HepG2 (cell line): ENCODE data around the gene TOM1L2. TPM values are rescaled to one million over a fixed set of nuclear protein-coding genes. Genes with fewer than 3 reads are reported as not detected.

Source experiments
- NCOA2 ChIP-seq: sonication (generic); formaldehyde crosslinking; IDR thresholded peaks from 2 replicates; pipeline ENCODE4 v1.8.0; 2022; ENCODE audit warnings: inconsistent platforms
- NFYB ChIP-seq: sonication (generic); formaldehyde crosslinking; IDR thresholded peaks from 2 replicates; pipeline ENCODE4 v1.4.0; 2020; ENCODE audit warnings: missing genetic modification reagents
- RARA ChIP-seq: IDR thresholded peaks from 2 replicates; pipeline ENCODE4 v1.6.1; 2016; ENCODE audit warnings: missing genetic modification reagents, missing compliant biosample characterization
- STAG1 ChIP-seq: sonication (generic); formaldehyde crosslinking; IDR thresholded peaks from 2 replicates; pipeline ENCODE4 v1.4.0; 2020; ENCODE audit warnings: missing genetic modification reagents
- ZNF331 ChIP-seq: sonication (generic); formaldehyde crosslinking; IDR thresholded peaks from 2 replicates; pipeline ENCODE4 v1.4.0; 2020; ENCODE audit warnings: missing genetic modification reagents
- ZNF333 ChIP-seq: sonication (generic); formaldehyde crosslinking; IDR thresholded peaks from 2 replicates; pipeline ENCODE4 v1.4.0; 2020; ENCODE audit warnings: mild to moderate bottlenecking, missing genetic modification reagents, borderline replicate concordance
- polyA plus RNA-seq, 8 experiments: library from polyadenylated mRNA; depleted of rRNA in 3 of 8; stranded (reverse) in 7 of 8; unstranded in 1 of 8; fragments of >200 nt; fragmentation: Illumina TruSeq in 4 of 8; extraction: Trizol in 4 of 8; gene quantifications; 2 replicates each; pipeline versions ENCODE4 v1.2.1 to v1.2.3, GENCODE V29; 2011 to 2016; ENCODE audit warnings: low read depth in 4 of 8, missing spikeins in 1 of 8, mixed read lengths in 1 of 8; ENCODE audit not compliant: insufficient read depth in 1 of 8
- total RNA-seq, 5 experiments: library from RNA; depleted of rRNA; stranded (reverse); fragments of >200 nt; fragmentation: Illumina TruSeq; extraction: Trizol; gene quantifications; 2 replicates each; pipeline ENCODE4 v1.2.3, GENCODE V29; 2016; ENCODE audit warnings: low read depth in 1 of 5
- TF ChIP-seq, protein P1 (sequence below): sonication (generic); formaldehyde crosslinking; IDR thresholded peaks from 2 replicates; pipeline ENCODE4 v1.9.0; 2022; ENCODE audit warnings: missing genetic modification reagents, mild to moderate bottlenecking, borderline replicate concordance
- TF ChIP-seq, protein P2 (sequence below): sonication (generic); formaldehyde crosslinking; IDR thresholded peaks from 2 replicates; pipeline ENCODE4 v1.5.1; 2020; ENCODE audit warnings: mild to moderate bottlenecking, missing genetic modification reagents, moderate library complexity
- TF ChIP-seq, protein P3 (sequence below): IDR thresholded peaks from 2 replicates; pipeline ENCODE4 v1.6.1; 2012; ENCODE audit warnings: inconsistent platforms
- TF ChIP-seq, protein P4 (sequence below): IDR thresholded peaks from 2 replicates; pipeline ENCODE4 v1.6.1; 2016; ENCODE audit warnings: mild to moderate bottlenecking, missing biosample characterization, missing genetic modification reagents
- TF ChIP-seq, protein P5 (sequence below): sonication (generic); formaldehyde crosslinking; conservative IDR thresholded peaks from 2 replicates; pipeline ENCODE4 v1.4.0; 2020; ENCODE audit warnings: missing genetic modification reagents
- TF ChIP-seq, protein P6 (sequence below): sonication (generic); formaldehyde crosslinking; IDR thresholded peaks from 2 replicates; pipeline ENCODE4 v1.5.0; 2020; ENCODE audit warnings: mild to moderate bottlenecking, missing genetic modification reagents, borderline replicate concordance

The TOM1L2 gene
- total and polyA plus RNA-seq, 2 of the 13 experiments (the other 11 are each of a cell fraction or from before 2014, with no cell fraction given), result 4.7 to 7.4 TPM

DNA sequence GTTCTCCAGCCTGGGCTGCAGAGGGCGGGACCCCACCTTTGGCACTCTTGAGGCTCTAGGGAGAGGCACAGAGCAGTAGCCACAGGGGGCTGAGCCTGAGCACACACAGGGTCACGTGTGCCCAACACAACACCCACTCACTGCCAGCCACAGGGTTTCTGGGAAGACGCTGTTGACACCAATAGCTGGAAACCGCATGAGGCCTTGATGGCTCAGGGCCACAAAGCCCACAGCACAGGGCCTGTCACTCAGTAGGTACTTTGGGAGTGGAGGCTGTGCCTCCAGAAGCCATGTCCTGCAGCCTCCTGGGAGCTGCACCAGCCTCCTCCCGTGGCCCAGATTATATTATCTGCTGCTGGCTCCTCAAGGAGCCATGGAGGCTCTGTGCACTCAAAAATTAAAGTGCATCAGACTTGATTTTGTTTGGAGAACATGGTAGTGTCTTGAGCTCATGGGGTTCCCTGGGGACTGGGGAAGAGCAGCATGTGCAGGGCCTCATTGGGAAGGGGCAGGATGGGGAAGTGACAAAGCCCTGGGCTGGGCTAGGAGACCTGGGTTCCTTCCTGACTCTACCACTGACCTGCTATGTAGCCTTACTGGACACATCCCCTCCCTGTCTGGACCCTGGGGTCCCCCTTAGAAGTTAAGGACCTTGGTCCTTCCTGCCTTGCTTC lies 122.9 kb downstream of the TOM1L2 start (continued):
- TF ChIP-seq, protein P1, sequence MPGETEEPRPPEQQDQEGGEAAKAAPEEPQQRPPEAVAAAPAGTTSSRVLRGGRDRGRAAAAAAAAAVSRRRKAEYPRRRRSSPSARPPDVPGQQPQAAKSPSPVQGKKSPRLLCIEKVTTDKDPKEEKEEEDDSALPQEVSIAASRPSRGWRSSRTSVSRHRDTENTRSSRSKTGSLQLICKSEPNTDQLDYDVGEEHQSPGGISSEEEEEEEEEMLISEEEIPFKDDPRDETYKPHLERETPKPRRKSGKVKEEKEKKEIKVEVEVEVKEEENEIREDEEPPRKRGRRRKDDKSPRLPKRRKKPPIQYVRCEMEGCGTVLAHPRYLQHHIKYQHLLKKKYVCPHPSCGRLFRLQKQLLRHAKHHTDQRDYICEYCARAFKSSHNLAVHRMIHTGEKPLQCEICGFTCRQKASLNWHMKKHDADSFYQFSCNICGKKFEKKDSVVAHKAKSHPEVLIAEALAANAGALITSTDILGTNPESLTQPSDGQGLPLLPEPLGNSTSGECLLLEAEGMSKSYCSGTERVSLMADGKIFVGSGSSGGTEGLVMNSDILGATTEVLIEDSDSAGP (CRISPR knock-in tag), result 0 out of 2 replicates have a peak, but pooled peaks have one; percentile 36
- TF ChIP-seq ZNF333 (CRISPR knock-in tag) (no peak), RARA (CRISPR knock-in tag) (peak; percentile 21; the same call in 1 of the 2 replicates), NFYB (CRISPR knock-in tag) (peak; percentile 21; the same call in 1 of the 2 replicates), STAG1 (CRISPR knock-in tag) (peak; percentile 15; the same call in 1 of the 2 replicates), NCOA2 (CRISPR knock-in tag) (peak; percentile 79), ZNF331 (CRISPR knock-in tag) (peak; percentile 21; the same call in 1 of the 2 replicates)
- TF ChIP-seq, protein P2, sequence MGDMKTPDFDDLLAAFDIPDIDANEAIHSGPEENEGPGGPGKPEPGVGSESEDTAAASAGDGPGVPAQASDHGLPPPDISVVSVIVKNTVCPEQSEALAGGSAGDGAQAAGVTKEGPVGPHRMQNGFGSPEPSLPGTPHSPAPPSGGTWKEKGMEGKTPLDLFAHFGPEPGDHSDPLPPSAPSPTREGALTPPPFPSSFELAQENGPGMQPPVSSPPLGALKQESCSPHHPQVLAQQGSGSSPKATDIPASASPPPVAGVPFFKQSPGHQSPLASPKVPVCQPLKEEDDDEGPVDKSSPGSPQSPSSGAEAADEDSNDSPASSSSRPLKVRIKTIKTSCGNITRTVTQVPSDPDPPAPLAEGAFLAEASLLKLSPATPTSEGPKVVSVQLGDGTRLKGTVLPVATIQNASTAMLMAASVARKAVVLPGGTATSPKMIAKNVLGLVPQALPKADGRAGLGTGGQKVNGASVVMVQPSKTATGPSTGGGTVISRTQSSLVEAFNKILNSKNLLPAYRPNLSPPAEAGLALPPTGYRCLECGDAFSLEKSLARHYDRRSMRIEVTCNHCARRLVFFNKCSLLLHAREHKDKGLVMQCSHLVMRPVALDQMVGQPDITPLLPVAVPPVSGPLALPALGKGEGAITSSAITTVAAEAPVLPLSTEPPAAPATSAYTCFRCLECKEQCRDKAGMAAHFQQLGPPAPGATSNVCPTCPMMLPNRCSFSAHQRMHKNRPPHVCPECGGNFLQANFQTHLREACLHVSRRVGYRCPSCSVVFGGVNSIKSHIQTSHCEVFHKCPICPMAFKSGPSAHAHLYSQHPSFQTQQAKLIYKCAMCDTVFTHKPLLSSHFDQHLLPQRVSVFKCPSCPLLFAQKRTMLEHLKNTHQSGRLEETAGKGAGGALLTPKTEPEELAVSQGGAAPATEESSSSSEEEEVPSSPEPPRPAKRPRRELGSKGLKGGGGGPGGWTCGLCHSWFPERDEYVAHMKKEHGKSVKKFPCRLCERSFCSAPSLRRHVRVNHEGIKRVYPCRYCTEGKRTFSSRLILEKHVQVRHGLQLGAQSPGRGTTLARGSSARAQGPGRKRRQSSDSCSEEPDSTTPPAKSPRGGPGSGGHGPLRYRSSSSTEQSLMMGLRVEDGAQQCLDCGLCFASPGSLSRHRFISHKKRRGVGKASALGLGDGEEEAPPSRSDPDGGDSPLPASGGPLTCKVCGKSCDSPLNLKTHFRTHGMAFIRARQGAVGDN (CRISPR knock-in tag), result peak; percentile 69
- TF ChIP-seq, protein P3, sequence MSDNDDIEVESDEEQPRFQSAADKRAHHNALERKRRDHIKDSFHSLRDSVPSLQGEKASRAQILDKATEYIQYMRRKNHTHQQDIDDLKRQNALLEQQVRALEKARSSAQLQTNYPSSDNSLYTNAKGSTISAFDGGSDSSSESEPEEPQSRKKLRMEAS, result peak; percentile 67
- TF ChIP-seq, protein P4, sequence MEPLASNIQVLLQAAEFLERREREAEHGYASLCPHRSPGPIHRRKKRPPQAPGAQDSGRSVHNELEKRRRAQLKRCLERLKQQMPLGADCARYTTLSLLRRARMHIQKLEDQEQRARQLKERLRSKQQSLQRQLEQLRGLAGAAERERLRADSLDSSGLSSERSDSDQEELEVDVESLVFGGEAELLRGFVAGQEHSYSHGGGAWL (CRISPR knock-in tag), result peak; percentile 30; the same call in 1 of the 2 replicates
- TF ChIP-seq, protein P5, sequence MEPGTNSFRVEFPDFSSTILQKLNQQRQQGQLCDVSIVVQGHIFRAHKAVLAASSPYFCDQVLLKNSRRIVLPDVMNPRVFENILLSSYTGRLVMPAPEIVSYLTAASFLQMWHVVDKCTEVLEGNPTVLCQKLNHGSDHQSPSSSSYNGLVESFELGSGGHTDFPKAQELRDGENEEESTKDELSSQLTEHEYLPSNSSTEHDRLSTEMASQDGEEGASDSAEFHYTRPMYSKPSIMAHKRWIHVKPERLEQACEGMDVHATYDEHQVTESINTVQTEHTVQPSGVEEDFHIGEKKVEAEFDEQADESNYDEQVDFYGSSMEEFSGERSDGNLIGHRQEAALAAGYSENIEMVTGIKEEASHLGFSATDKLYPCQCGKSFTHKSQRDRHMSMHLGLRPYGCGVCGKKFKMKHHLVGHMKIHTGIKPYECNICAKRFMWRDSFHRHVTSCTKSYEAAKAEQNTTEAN (CRISPR knock-in tag), result peak; percentile 69; the same call in 1 of the 2 replicates
- TF ChIP-seq, protein P6, sequence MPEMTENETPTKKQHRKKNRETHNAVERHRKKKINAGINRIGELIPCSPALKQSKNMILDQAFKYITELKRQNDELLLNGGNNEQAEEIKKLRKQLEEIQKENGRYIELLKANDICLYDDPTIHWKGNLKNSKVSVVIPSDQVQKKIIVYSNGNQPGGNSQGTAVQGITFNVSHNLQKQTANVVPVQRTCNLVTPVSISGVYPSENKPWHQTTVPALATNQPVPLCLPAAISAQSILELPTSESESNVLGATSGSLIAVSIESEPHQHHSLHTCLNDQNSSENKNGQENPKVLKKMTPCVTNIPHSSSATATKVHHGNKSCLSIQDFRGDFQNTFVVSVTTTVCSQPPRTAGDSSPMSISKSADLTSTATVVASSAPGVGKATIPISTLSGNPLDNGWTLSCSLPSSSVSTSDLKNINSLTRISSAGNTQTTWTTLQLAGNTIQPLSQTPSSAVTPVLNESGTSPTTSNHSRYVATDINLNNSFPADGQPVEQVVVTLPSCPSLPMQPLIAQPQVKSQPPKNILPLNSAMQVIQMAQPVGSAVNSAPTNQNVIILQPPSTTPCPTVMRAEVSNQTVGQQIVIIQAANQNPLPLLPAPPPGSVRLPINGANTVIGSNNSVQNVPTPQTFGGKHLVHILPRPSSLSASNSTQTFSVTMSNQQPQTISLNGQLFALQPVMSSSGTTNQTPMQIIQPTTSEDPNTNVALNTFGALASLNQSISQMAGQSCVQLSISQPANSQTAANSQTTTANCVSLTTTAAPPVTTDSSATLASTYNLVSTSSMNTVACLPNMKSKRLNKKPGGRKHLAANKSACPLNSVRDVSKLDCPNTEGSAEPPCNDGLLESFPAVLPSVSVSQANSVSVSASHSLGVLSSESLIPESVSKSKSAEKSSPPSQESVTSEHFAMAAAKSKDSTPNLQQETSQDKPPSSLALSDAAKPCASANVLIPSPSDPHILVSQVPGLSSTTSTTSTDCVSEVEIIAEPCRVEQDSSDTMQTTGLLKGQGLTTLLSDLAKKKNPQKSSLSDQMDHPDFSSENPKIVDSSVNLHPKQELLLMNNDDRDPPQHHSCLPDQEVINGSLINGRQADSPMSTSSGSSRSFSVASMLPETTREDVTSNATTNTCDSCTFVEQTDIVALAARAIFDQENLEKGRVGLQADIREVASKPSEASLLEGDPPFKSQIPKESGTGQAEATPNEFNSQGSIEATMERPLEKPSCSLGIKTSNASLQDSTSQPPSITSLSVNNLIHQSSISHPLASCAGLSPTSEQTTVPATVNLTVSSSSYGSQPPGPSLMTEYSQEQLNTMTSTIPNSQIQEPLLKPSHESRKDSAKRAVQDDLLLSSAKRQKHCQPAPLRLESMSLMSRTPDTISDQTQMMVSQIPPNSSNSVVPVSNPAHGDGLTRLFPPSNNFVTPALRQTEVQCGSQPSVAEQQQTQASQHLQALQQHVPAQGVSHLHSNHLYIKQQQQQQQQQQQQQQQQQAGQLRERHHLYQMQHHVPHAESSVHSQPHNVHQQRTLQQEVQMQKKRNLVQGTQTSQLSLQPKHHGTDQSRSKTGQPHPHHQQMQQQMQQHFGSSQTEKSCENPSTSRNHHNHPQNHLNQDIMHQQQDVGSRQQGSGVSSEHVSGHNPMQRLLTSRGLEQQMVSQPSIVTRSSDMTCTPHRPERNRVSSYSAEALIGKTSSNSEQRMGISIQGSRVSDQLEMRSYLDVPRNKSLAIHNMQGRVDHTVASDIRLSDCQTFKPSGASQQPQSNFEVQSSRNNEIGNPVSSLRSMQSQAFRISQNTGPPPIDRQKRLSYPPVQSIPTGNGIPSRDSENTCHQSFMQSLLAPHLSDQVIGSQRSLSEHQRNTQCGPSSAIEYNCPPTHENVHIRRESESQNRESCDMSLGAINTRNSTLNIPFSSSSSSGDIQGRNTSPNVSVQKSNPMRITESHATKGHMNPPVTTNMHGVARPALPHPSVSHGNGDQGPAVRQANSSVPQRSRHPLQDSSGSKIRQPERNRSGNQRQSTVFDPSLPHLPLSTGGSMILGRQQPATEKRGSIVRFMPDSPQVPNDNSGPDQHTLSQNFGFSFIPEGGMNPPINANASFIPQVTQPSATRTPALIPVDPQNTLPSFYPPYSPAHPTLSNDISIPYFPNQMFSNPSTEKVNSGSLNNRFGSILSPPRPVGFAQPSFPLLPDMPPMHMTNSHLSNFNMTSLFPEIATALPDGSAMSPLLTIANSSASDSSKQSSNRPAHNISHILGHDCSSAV (CRISPR knock-in tag), result no peak
